T-helper 2 cell (primary cell): Measurements from ENCODE around the gene DNM1L.
A peak's percentile ranks its signal among the peaks of the same experiment; 100 is the strongest.
"Not testable (repeated sequence)": the region's sequence is repeated elsewhere in the genome, so short reads cannot be mapped to it uniquely, and the experiment has no call there.

ENCODE experiments used
- DNase-seq, 5 experiments: peaks; one replicate each; pipeline versions ENCODE4 v3.0.0 to v3.0.0-alpha.2; 2012 to 2022

Gene DNM1L

DNA sequence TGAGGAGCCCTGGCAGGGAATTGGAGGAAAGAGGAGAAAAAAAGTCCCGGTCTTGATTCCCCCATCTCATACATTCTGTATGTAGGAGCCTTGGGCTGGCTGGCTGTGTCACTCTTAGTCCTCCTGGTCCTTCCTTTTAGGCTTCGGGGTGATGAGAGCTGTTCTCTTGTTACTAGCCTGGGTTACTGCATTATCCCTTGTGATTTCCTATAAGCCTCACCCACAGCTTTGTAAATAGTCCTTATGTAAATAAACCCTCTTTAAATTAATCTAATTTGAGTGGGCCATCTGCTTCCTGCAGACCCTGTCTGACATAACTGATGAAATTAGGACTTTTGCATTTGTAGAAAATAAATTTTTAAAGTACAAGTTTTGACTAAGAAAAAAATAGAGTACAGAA, 19.2 kb downstream of the DNM1L start:
- DNase-seq, result no peak

DNA sequence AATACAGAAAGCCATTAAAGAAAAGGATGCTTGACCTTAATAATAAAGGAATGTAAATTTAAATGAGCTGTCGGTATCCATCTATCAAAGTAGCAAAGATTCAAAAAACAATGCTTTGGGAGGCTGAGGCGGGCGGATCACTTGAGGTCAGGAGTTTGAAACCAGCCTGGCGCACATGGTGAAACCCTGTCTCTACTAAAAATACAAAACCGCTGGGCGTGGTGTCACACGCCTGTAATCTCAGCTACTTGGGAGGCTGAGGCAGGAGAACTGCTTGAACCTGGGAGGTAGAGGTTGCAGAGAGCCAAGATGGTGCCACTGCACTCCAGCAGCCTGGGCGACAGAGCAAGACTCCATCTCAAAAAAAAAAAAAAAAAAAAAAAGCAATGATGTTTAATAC, 20.3 kb downstream of the DNM1L start:
- peak in 1 of 5 experiments; percentile 35 for DNase-seq

GRCh38 chr12:32702473-32702872, 23.4 kb downstream of the DNM1L start:
- DNase-seq, result peak in 1 of 5 experiments; percentile 50

DNA sequence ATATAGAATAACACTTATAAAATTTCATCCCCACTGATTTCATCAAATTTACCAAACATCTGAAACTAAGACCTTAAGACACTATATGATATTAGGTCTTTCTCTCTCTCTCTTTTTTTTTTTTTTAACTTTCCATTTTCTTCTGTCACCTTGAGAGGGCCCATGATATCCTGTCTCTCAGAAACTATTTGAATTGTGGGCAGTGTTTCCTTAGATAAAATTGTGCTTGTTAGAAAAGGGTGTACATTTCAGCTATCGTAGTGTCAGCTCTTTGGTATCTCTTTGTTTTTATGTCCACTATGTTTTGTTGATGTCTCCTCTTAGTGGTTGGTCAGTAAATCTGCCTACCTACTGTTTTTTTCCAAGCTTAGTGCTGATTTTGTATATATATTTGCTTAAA, 23.8 kb downstream of the DNM1L start:
- DNase-seq, result peak in 1 of 5 experiments; percentile 53

DNA sequence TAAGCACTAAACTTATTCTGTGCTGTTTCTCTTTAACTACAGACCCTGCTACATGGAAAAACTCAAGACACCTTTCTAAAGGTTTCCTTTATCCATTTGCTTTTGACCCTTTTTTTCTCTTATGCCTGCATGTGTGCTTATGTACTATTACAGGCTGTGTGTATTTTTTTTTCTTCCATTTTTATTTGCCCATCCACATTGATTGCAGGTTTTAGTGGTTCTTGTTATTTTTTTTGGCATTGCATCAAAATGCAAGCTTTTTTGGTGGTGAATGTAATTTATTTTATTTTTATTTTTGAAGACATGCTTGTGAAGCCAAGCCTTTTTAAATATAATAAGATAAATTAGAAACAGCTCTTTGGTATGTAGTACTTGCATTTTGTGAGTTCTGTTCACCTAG, 26.7 kb downstream of the DNM1L start:
- DNase-seq, result no peak

DNA sequence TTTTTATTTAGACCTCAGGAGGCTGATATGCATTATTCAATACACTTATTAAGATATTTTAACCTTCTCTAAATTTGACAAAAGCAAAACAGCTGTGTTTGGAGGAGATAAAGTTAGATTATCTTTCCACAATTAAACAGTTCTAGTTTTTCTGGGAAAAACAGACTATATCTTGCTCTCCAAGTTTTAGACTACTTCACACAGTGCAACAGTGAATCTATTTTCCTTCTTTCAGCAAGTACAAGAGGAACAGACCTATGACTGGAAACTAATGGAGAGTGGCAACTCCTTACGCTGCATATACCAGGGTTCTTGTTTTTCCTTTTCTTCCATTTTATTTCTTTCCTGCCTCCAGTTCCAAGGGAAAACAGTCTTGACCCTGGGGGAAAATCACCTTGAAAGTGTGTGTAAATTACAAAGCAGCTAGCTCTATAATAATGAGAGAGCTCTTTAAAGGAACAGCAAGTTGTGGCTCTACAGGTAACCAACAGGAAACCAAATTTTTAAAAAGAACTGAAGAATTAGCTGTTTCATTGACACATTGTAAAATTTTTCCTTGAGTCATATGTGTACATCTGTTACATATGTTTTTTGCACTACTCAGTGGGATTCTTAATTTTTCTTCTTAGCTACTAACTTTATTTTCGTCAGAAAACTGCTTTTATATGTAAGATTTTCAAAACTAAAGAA, 27.4 kb downstream of the DNM1L start:
- peak in 1 of 5 experiments; percentile 83 for DNase-seq

DNA sequence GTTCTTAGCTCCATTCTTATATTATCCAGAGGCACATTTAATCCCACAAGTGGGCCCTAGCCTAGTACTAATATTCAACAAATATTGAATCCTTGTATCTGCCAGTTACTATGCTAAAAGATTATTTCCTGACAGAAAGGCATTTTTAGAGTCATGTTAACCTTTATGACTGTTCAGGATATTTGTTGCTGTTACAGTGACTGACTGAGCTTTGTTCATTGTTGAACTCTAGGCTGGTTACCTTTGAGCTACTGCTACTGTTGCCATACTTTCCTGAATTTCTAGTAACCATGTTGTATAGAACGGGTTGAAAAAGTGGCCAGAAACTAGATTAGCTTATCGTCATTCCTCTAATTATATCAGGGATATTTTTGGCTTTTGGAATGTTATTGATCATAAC, 29.8 kb downstream of the DNM1L start:
- peak in 1 of 5 experiments; percentile 32 for DNase-seq

GRCh38 chr12:32714772-32715171, 35.7 kb downstream of the DNM1L start:
- no peak for DNase-seq

GRCh38 chr12:32718926-32719325, 39.8 kb downstream of the DNM1L start:
- no peak for DNase-seq

DNA sequence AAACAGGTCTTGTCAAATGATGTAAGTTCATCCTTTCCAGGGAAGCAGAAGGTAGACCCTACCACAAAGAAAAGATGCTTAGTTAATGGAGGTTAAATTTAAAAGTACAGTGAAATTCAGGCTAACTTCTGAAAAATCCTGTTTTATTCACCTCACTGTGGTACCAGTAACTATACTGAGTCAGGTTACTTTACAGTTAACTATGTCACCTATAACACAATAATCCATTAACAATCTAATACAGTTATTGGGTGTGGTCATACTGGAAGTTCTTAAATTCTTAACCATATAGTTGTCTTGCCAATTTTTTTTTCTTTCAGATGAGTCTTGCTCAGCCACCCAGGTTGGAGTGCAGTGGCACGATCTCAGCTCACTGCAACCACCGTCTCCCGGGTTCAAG, 46.2 kb downstream of the DNM1L start:
- DNase-seq, result not testable (repeated sequence)

- DNase-seq, result no peak
These were observed 47.2 kb downstream of the DNM1L start for GRCh38 chr12:32726286-32726685.

- no peak for DNase-seq
These were observed 48.1 kb downstream of the DNM1L start for GRCh38 chr12:32727237-32727636.

GRCh38 chr12:32734952-32735351, 55.9 kb downstream of the DNM1L start:
- DNase-seq, result no peak

DNA sequence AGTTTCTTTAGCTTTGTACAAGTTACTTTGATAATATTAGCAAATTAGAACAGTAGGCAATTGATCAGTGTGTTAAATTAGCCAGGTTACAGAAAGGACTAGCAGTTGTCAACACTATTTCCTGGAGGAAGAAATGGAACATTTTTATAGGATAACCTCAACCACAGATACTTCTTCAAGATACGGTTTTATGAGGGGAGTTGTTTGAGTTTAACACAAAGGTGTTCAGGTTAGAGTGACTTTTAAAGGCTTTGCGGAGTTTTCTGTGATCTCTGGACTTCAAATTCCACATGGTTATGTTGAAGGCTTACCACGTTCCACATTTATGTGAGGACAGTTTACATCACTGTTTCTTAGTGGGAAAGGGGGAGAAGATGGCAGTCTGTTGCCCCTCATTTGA, 57.3 kb downstream of the DNM1L start:
- DNase-seq, result no peak

DNA sequence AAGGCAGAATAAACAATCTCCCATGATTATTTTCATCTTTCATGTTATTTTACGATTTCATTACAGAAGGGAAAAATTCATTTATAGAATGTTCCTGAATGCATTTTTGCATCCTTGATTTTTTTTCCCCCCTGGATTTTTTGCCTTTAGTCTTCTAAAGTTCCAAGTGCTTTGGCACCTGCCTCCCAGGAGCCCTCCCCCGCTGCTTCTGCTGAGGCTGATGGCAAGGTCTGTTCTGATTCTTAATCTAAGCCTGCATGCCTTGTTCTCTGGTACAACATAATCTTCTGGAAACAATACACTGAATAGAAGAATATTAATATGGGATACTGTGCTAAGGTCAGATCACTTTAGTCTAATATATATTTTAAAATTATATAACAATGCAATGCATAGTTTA, 58.6 kb downstream of the DNM1L start:
- no peak for DNase-seq

DNA sequence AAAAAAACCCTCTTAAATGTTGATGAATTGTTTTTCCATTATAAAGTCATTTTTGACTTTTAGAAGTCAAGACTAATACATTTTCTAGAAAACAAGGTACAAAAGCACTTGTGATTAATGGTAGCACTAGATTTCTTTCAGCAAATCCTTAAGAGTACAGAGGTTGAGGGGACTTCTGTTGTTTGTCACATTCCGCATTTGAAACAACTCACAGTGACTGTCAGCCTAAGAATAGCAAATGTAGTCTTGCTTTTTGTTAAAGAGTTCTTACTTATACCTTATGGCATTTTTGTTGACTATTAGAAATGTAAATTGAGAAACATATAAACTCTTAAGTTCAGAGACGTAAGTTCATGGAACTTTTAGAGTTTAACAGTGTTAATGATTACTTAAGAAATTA, 60.2 kb downstream of the DNM1L start:
- DNase-seq, result no peak

DNA sequence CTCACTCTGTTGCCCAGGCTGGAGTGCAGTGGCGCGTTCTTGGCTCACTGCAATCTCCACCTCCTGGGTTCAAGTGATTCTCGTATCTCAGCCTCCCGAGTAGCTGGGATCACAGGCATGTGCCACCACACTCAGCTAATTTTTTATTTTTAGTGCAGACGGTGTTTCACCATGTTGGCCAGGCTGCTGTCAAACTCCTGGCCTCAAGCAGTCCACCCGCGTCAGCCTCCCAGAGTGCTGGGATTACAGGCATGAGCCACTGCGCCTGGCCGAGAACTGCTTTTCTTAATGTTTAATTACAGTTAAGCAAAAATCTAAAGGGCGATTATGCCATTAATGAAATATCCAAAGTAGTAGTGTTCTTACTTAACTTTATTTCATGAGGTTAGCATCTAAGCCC, 63.0 kb downstream of the DNM1L start:
- no peak for DNase-seq

DNA sequence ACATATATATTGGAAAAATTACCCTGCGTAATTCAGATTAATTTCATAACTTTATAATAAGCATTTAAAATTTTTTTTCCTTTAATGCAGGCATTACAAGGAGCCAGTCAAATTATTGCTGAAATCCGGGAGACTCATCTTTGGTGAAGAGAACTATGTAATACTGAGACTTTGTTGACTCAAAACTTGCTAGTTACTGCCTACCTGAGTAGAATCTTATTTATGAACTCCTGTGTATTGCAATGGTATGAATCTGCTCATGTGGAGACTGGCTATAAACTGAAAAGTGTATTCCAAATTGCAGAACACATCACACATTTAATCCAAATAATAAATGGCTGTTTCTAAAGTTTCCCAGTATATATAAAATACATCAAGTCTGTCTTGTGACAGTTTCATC, 64.2 kb downstream of the DNM1L start:
- DNase-seq, result peak in 1 of 5 experiments; percentile 20

DNA sequence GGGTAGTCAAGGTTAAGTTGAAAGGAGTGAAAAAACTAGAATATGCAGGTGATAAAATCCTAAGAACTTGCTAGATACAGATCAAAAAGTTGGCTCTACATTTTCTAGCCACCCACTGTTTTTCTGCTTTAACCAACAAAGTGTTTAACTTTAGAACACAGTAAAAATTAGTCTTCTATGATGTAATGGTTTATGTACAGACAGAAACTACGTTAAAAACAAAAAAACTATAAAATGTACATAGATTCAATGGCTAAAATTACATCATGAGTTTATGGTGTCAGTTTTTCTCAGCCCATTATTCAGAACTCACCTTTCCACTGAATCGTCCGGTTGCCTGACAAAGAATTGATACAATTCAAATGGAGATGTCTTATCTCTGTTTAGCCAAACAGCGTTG, 74.5 kb downstream of the DNM1L start:
- DNase-seq, result no peak

DNA sequence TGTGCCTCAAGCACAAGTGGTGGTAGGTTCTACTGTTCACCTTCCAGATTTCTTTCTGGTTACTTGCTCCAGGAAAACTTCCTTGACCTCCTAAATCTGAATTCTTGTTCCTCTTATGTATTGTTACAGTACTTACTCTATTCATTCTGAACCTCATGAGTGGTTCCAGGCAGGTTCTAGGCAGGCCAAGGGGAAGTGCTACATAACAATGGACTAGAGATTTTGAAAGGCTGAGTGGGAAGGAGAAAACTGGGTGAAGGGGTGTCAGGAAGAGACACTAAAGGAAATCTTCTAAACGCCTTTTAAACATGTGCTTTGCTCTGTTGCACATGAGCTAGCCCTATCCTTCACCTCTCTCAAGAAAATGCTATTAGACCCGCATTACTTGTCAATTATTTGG, 75.0 kb downstream of the DNM1L start:
- no peak for DNase-seq

GRCh38 chr12:32755051-32755653, 76.1 kb downstream of the DNM1L start:
- peak; percentile 32 to 81 (median 49) for DNase-seq

GRCh38 chr12:32755654-32756475, 76.8 kb downstream of the DNM1L start, which contains the start of gene YARS2:
Gene YARS2 (minus strand): TSS chr12:32755897. CDS start chr12:32755874, 23 bp downstream.
- peak; percentile 63 to 95 (median 79) for DNase-seq

GRCh38 chr12:32756476-32757066, 77.5 kb downstream of the DNM1L start:
- DNase-seq, result no peak
